MM.1S (cell line): ENCODE measurements around the gene LRTM1.

ENCODE experiments used
- DNase-seq: peaks from one replicate; pipeline ENCODE4 v3.0.0-alpha.2; 2015
- H2AFZ ChIP-seq: fragments of 300-600 bp; sonication (generic); 2 replicates; pipeline ENCODE4 v1.6.0; 2016; ENCODE audit warnings: antibody characterized with exemption, low read length
- H3F3A ChIP-seq: fragments of 300-600 bp; sonication (generic); 2 replicates; pipeline ENCODE4 v1.6.1; 2016; ENCODE audit warnings: mild to moderate bottlenecking, antibody characterized with exemption, low read length, moderate library complexity, mixed read lengths; ENCODE audit not compliant: insufficient read depth
- H3K27ac ChIP-seq: fragments of 300-600 bp; sonication (generic); 2 replicates; pipeline ENCODE4 v1.5.1; 2016; ENCODE audit warnings: mild to moderate bottlenecking, low read length
- H3K27me3 ChIP-seq: fragments of 300-600 bp; sonication (generic); replicated peaks from 2 replicates; pipeline ENCODE4 v1.6.0; 2016; ENCODE audit warnings: low read length; ENCODE audit not compliant: insufficient read depth
- H3K36me3 ChIP-seq: fragments of 300-600 bp; sonication (generic); replicated peaks from 2 replicates; pipeline ENCODE4 v1.6.1; 2016; ENCODE audit warnings: mild to moderate bottlenecking, low read length, mixed read lengths; ENCODE audit not compliant: insufficient read depth
- H3K4me1 ChIP-seq: fragments of 300-600 bp; sonication (generic); 2 replicates; pipeline ENCODE4 v1.6.1; 2016; ENCODE audit warnings: low read length, mixed read lengths
- H3K4me2 ChIP-seq: fragments of 300-600 bp; sonication (generic); 2 replicates; pipeline ENCODE4 v1.6.0; 2016; ENCODE audit warnings: low read depth, low read length
- H3K4me3 ChIP-seq: fragments of 300-600 bp; sonication (generic); 2 replicates; pipeline ENCODE4 v1.5.1; 2016; ENCODE audit warnings: low read length, mixed read lengths
- H3K79me2 ChIP-seq: fragments of 300-600 bp; sonication (generic); 2 replicates; pipeline ENCODE4 v1.6.1; 2016; ENCODE audit warnings: mixed run types, low read length, mixed read lengths
- H3K9ac ChIP-seq: fragments of 300-600 bp; sonication (generic); 2 replicates; pipeline ENCODE4 v1.6.1; 2016; ENCODE audit warnings: low read length, mixed read lengths
- H3K9me2 ChIP-seq: fragments of 300-600 bp; sonication (generic); replicated peaks from 2 replicates; pipeline ENCODE4 v1.6.1; 2016; ENCODE audit warnings: mild to moderate bottlenecking, low read length, mixed read lengths; ENCODE audit not compliant: insufficient read depth
- H3K9me3 ChIP-seq: fragments of 300-600 bp; sonication (generic); replicated peaks from 2 replicates; pipeline ENCODE4 v1.6.1; 2016; ENCODE audit warnings: mild to moderate bottlenecking, low read length, mixed read lengths; ENCODE audit not compliant: insufficient read depth
- H4K20me1 ChIP-seq: fragments of 300-600 bp; sonication (generic); 2 replicates; pipeline ENCODE4 v1.6.1; 2016; ENCODE audit warnings: mild to moderate bottlenecking, low read length, moderate library complexity, mixed read lengths; ENCODE audit not compliant: insufficient read depth
- CTCF ChIP-seq: fragments of 300-600 bp; sonication (generic); IDR thresholded peaks from 2 replicates; pipeline ENCODE4 v1.5.1; 2016; ENCODE audit warnings: antibody characterized with exemption, low read length, mixed read lengths
- EZH2 ChIP-seq: fragments of 300-600 bp; sonication (generic); optimal IDR thresholded peaks from 2 replicates; pipeline ENCODE3; 2017; ENCODE audit warnings: low read depth, mild to moderate bottlenecking, antibody characterized with exemption, low read length, mixed read lengths
- EZH2phosphoT487 ChIP-seq: fragments of 300-600 bp; sonication (generic); IDR thresholded peaks from 2 replicates; pipeline ENCODE4 v1.6.1; 2018; ENCODE audit warnings: antibody characterized with exemption, low read length

Gene LRTM1

GRCh38 chr3:54878145-54878544, 49.7 kb downstream of the LRTM1 start:
- H3K4me1 ChIP-seq = no peaks in the 10 kb centered on the region
- no peaks in the 10 kb centered on the region for H3K36me3 ChIP-seq
- no peak overlapping the region for H3K4me3 ChIP-seq
- H3K9me3 ChIP-seq = no peaks in the 10 kb centered on the region
- H3K9me2 ChIP-seq = no peaks in the 10 kb centered on the region
- H3F3A ChIP-seq = no peaks in the 10 kb centered on the region
- no peaks in the 10 kb centered on the region for H4K20me1 ChIP-seq
- no peaks in the 10 kb centered on the region for H3K79me2 ChIP-seq
- H3K27me3 ChIP-seq = no peaks in the 10 kb centered on the region
- H3K9ac ChIP-seq = no peak overlapping the region
- H3K27ac ChIP-seq = no peak overlapping the region
- no peak for TF ChIP-seq EZH2phosphoT487
- TF ChIP-seq CTCF = no peak
- no peak for TF ChIP-seq EZH2
- DNase-seq = no peak
- no peak overlapping the region for H3K4me2 ChIP-seq
- H2AFZ ChIP-seq = no peak overlapping the region

- no peaks in the 10 kb centered on the region for H3F3A ChIP-seq
- TF ChIP-seq EZH2phosphoT487 (no peak), CTCF (no peak), EZH2 (no peak)
- H3K9me3 ChIP-seq = no peaks in the 10 kb centered on the region
- H2AFZ ChIP-seq = no peak overlapping the region
- no peaks in the 10 kb centered on the region for H3K27me3 ChIP-seq
- H3K9me2 ChIP-seq = no peaks in the 10 kb centered on the region
- no peaks in the 10 kb centered on the region for H3K79me2 ChIP-seq
- no peak overlapping the region for H3K4me3 ChIP-seq
- no peak overlapping the region for H3K4me2 ChIP-seq
- no peak for DNase-seq
- H3K9ac ChIP-seq = no peak overlapping the region
- no peaks in the 10 kb centered on the region for H3K36me3 ChIP-seq
- H3K4me1 ChIP-seq = no peaks in the 10 kb centered on the region
- H3K27ac ChIP-seq = no peak overlapping the region
- no peaks in the 10 kb centered on the region for H4K20me1 ChIP-seq
These were observed 50.1 kb downstream of the LRTM1 start for GRCh38 chr3:54877730-54878129.

- Histone ChIP-seq H3K4me3 (no peak overlapping the region), H3K9ac (no peak overlapping the region), H3K4me1 (no peaks in the 10 kb centered on the region), H3K36me3 (no peaks in the 10 kb centered on the region), H3K9me2 (no peaks in the 10 kb centered on the region), H4K20me1 (no peaks in the 10 kb centered on the region), H2AFZ (no peak overlapping the region), H3K4me2 (no peak overlapping the region), H3K27me3 (no peaks in the 10 kb centered on the region), H3K9me3 (no peaks in the 10 kb centered on the region), H3K27ac (no peak overlapping the region), H3F3A (no peaks in the 10 kb centered on the region), H3K79me2 (no peaks in the 10 kb centered on the region)
- no peak for DNase-seq
- no peak for TF ChIP-seq EZH2phosphoT487
- TF ChIP-seq CTCF = no peak
- no peak for TF ChIP-seq EZH2
These were observed 51.2 kb downstream of the LRTM1 start for GRCh38 chr3:54876694-54877093.
